SJSA1 (cell line): ENCODE results near the gene ETFA. TPM values are rescaled to one million over a fixed set of nuclear protein-coding genes. Genes with fewer than 3 reads are reported as not detected.
A peak's percentile ranks its signal among the peaks of the same experiment; 100 is the strongest.

Source experiments
- DNase-seq, 2 experiments: peaks; one replicate each; pipeline ENCODE4 v3.0.0-alpha.2; 2015 to 2020; ENCODE audit warnings: low spot score in 2 of 2, low read depth in 1 of 2
- H3K27ac ChIP-seq: fragments of 250-450 bp; sonication (Bioruptor Pico); 2 replicates; pipeline ENCODE4 v1.5.1; 2020; ENCODE audit warnings: mild to moderate bottlenecking, moderate library complexity
- H3K27me3 ChIP-seq: fragments of 250-450 bp; sonication (Bioruptor Pico); replicated peaks from 2 replicates; pipeline ENCODE4 v1.5.1; 2020; ENCODE audit warnings: mild to moderate bottlenecking, moderate library complexity
- H3K36me3 ChIP-seq: fragments of 250-450 bp; sonication (Bioruptor Pico); 2 replicates; pipeline ENCODE4 v1.5.1; 2020; ENCODE audit warnings: mild to moderate bottlenecking
- H3K4me1 ChIP-seq: fragments of 250-450 bp; sonication (Bioruptor Pico); replicated peaks from 2 replicates; pipeline ENCODE4 v1.6.1; 2021; ENCODE audit warnings: mild to moderate bottlenecking
- H3K4me3 ChIP-seq: fragments of 250-450 bp; sonication (Bioruptor Pico); 2 replicates; pipeline ENCODE4 v1.5.1; 2020; ENCODE audit warnings: mild to moderate bottlenecking
- H3K9me3 ChIP-seq: fragments of 250-450 bp; sonication (Bioruptor Pico); replicated peaks from 2 replicates; pipeline ENCODE4 v1.5.1; 2020; ENCODE audit warnings: mild to moderate bottlenecking
- total RNA-seq: library from RNA; depleted of rRNA; stranded (reverse); fragments of >200 nt; shearing (Covaris generic); gene quantifications from 2 replicates; pipeline ENCODE4 v1.2.3, GENCODE V29; 2014

ETFA gene
- total RNA-seq, 1 experiment from 2014 or later = 203 TPM

DNA sequence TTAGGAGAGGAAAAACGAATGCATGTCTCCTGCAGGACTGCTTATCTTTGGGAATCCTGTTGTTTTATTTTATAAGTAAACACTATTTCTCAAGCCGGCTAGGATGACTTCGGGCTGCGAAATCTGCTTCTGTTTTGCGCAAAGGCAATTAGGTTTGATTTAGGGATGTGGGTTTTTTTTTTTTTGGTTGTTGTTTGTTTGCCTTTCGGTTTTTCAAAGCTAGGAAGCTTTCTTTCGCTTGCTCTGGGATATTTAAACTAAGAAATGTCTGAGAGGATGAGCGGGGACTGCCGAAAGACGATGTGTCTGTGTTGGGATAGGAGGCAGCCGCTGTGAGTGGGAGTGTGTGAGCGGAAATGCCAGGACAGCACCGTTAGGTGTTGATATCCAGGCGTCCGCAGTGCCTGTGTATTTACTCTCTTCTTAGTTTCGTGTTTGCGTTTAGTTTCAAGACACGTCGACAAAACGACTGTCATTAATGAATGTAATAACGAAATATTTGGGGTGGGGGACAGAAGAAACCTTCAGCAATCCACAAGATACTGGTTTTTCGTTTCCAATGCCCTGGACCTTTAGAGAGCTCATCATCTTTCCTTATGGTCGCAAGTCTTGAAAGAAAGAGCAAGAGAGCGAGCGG is 25.9 kb upstream of the ETFA start:
- H3K4me3 ChIP-seq = peak overlapping the region; percentile 43
- H3K27ac ChIP-seq = no peak overlapping the region
- peaks cover 25% of the 10 kb centered on the region for H3K4me1 ChIP-seq
- DNase-seq = peak in 1 of 2 experiments; percentile 28
- H3K27me3 ChIP-seq = peaks cover 30% of the 10 kb centered on the region
- no peaks in the 10 kb centered on the region for H3K9me3 ChIP-seq
- no peaks in the 10 kb centered on the region; the same call in 1 of the 2 replicates for H3K36me3 ChIP-seq

DNA sequence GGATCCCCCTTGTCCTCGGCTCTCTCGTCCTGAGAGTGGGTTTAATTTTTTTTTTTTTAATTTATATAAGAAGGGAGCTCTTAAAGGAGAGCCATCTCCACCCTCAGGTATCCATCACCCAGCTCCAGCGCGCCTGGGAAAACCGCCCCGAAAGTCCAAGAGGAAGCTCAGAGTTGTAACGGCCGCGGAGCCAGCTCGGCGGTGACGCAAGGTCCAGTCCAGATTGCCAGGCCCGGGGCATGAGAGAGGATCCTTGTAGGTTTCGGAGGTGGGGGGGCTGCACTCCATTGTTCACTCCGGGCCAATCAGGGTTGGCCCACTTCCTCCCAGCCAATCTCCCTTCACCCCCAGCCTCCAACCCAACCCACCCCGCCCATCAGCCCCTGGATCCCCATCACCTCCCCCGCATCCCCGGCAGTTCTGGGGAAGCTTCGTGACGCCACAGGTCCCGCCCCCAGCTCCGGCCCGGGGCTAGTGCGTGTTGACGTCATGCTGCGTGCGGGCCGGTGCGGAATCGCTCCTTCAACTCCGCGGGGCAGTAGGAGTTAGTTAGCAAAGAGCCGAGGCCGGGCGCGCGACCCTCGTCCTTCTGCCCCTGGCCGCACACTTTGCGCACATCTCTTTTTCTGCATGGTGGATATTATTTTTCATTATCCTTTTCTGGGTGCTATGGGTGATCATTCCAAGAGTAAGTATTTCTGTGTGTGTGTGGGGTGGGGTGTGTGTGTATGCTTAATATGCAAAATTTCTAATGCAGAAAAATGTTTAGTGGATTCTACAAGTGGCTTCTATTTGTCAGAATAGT is 25.2 kb upstream of the ETFA start, which contains the start of gene ISL2:
ISL2 (plus strand) TSS at position 520 of the 805 bp plus-strand sequence; CDS start at position 631, 111 bp downstream.
- Histone ChIP-seq H3K27me3 (peaks cover 22% of the 10 kb centered on the region), H3K9me3 (no peaks in the 10 kb centered on the region), H3K27ac (peak within 1 kb of the TSS; percentile 86), H3K36me3 (no peaks in the 10 kb centered on the region), H3K4me1 (peaks cover 22% of the 10 kb centered on the region), H3K4me3 (peak within 1 kb of the TSS; percentile 43)
- DNase-seq = peak; percentile 77 to 91

DNA sequence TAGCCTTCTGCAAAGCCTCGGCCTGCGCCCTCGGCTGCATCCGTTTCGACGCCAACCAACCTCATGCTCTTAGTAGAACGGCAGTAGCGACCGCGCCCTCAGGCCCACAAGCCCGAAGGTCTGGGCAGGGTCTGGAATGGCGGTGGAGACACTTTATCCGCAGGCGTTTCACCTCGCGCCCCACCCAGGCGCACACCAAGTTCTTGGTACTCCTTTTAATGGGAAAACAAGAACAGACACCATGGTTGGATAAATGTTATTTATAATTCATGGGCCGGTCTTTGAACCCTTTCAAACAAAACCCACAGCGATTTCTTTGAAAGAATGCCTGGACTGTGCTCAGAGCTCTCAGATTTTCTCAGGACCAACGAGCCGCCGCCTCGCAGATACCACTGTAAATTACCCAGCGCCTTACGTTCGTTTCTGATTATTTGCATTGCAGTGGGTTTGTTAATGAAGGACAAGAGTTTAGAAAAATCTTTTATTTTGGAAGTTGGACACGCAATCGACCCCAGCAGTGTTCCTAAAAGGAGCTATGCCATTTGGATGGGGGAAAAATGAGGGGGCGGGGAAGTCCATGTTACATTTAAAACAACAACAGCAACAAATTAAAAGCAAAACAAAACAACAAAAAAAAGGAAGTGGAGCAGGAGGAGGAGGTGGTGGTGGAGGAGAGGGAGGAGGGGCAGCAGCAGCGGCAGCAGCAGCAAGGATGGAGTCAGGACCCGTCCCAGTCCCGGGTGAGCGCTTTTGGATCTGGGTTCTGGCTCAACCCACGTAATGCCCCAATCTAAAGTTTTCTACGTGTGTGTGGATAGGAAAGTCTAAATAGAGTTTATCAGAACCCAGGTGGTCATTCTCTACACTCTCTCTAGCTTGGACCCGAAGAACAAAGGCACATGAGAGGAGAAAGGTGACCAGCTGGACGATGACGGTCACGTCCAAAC is 24.3 kb upstream of the ETFA start:
- Histone ChIP-seq H3K4me1 (peaks cover 17% of the 10 kb centered on the region), H3K9me3 (no peaks in the 10 kb centered on the region), H3K27ac (peak overlapping the region; percentile 86), H3K4me3 (peak overlapping the region; percentile 43), H3K36me3 (no peaks in the 10 kb centered on the region), H3K27me3 (peaks cover 16% of the 10 kb centered on the region)
- peak in 1 of 2 experiments; percentile 41 for DNase-seq

DNA sequence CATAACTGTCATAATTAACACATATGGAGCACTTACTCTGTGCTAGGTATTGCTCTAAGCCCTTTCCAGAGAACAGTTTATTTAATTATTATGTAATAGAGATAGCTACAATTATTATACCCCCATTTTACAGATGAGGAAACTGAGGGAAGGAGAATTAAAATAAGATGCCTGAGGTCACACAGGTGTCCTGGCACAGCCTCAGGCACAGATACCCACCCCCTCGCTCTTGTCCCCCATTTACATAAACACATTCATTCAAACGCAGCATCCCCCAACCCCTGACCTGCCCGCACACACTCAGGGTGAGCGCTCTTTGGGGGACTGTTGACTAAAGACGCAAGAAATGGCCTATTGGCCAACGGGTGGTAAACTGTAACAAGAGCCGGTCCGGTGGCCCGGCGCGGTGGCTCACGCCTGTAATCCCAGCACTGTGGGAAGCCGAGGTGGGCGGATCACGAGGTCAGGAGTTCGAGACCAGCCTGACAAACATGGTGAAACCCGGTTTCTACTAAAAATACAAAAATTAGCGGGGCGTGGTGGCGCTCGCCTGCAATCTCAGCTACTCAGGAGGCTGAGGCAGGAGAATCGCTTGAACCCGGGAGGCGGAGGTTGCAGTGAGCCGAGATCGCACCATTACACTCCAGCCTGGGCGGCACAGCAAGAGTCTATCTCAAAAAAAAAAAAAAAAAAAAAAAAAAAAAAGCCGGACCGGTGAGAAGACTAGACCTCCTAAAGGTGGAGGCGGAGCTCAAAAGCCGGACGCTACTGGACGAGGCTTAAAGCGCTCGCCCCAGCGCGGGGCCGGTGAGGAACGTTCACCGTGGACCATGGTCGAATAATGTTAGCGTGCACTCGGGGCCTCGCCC is 23.4 kb upstream of the ETFA start:
- Histone ChIP-seq H3K27me3 (peaks cover 7% of the 10 kb centered on the region), H3K36me3 (no peaks in the 10 kb centered on the region), H3K9me3 (no peaks in the 10 kb centered on the region), H3K27ac (no peak overlapping the region), H3K4me3 (no peak overlapping the region), H3K4me1 (peaks cover 13% of the 10 kb centered on the region)
- peak in 1 of 2 experiments; percentile 33 for DNase-seq

DNA sequence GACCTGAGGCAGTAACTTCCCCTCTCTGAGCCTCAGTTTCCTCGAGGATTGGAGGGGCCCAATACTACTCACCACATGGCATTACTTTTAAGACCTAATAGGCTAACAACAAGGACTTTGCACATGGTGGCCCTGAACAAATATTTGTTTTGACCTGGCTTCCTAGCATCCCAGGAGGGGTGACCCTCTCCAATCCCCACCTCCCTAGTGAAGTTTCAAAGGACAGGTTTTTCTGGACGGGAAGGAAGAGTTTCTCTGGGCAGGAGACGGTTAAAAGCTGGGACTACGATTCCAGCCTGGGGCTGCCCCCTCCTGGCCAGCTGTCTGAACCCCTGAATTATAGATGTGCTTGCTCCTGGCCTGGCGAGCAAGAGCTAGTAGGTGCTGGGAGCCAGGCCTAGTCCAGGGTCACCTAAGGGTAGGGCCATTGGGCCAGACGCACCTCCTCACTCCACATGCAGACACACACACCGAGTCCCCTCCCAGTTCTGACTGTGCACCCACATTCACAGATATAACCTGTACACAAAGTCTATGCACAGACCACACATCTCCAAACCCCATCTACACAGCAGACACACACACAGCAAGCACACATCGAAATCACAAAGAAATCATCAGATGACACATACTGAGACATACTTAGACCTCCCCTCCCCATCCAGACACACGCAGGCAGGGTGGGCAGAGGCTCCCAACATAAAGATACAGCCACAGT is 22.6 kb upstream of the ETFA start:
- H3K4me1 ChIP-seq = peaks cover 13% of the 10 kb centered on the region
- no peak overlapping the region for H3K4me3 ChIP-seq
- no peaks in the 10 kb centered on the region for H3K36me3 ChIP-seq
- peak in 1 of 2 experiments; percentile 31 for DNase-seq
- no peaks in the 10 kb centered on the region for H3K9me3 ChIP-seq
- 0 out of 2 replicates have a peak, but pooled peaks cover 3% of the 10 kb centered on the region for H3K27me3 ChIP-seq
- H3K27ac ChIP-seq = no peak overlapping the region

DNA sequence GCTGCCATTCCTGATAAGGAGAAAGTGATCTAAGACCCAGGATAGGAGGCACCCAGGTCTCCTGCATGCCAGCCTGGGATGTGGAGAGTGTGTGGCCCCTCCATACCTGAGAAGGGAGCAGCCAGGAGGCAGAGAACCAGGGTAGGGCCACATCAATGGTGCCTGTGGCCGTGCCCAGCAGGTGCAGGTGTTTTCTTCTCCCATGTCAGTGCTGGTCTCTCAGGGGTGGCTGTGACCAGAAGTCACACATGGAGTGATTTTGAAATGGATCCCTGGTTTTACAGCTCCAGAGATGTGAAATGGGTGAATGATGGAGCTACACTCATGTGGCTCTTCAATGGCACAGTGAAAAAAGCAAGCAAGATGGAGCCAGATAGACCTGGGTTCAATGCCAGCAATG is 22.0 kb upstream of the ETFA start:
- no peaks in the 10 kb centered on the region for H3K27me3 ChIP-seq

DNA sequence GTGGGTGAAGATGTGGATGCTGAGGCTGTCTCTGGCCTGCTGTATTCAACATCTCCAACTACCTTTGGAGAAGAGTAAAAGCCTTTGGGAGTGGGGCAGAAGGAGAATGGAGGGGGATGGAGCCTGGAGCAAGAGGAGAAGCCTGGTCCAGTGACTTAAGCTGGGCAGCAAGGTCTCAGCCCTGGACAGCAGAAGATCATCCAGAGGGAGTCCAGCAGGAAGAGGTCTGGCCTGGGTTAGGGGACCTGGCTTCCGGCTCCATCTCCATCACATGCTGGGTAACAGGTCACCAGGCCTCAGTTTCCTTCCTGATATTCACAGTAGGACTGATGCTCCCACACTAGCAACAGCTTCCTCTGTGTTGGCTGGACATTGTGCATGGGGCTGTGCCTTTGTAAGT is 21.5 kb upstream of the ETFA start:
- DNase-seq = peak in 1 of 2 experiments; percentile 27
- Histone ChIP-seq H3K36me3 (no peaks in the 10 kb centered on the region), H3K4me3 (no peak overlapping the region), H3K4me1 (peaks cover 15% of the 10 kb centered on the region), H3K27ac (no peak overlapping the region), H3K9me3 (no peaks in the 10 kb centered on the region), H3K27me3 (no peaks in the 10 kb centered on the region)

More for the DNA sequence above, 22.0 kb upstream of the ETFA start:
- Histone ChIP-seq H3K27ac (no peak overlapping the region), H3K4me1 (peaks cover 13% of the 10 kb centered on the region), H3K9me3 (no peaks in the 10 kb centered on the region), H3K36me3 (no peaks in the 10 kb centered on the region), H3K4me3 (no peak overlapping the region)
- DNase-seq = no peak

DNA sequence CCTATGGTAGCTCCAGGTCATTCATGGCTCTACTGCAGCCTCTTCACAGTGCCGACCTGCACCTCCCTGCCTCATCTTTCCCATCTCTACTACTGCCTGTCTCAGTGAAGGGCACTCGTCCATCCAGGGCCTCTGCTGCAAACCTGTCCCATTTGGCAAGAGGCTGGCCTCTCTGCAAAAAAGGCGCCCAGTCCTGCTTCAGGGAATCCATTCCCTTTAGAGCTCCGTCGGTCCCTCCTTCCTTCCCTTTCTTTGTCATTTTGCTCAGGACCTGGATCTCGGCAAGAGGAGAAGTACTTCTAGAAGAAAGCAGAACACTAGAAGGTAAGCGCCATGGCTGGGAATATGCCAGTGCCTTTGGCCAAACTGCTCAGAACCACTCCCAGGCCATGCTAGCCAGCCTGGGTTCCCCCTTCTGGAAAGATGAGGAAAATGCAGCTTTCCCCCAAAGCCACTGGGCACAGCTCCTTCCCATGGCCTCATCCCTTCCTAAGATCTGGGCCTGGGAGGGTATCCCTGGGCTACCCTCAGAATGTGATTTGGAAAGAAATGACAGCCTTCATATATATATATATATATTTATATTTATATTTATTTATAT is 18.9 kb upstream of the ETFA start:
- Histone ChIP-seq H3K4me3 (no peak overlapping the region), H3K36me3 (no peaks in the 10 kb centered on the region), H3K9me3 (no peaks in the 10 kb centered on the region), H3K4me1 (peaks cover 13% of the 10 kb centered on the region), H3K27me3 (0 out of 2 replicates have a peak, but pooled peaks cover 3% of the 10 kb centered on the region), H3K27ac (no peak overlapping the region)
- peak; percentile 36 to 56 for DNase-seq

DNA sequence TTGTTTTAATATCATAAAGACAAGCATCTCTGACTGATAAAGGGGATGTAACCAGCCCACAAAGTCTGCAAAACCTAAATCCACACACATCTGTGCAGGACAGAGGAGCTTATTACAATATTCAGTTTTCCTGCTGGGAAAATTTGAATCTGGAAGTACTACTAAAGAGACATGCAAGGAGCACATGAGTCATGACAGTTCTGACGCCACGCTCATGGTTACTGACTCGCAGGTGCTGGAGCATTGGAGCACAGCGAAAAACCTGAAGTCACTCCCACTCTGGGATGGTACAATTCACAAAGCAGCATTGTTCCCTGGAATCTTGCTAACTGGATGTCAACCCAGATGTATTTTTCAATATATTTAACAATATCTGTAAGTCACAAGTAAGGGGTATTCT is 17.7 kb upstream of the ETFA start:
- no peaks in the 10 kb centered on the region for H3K36me3 ChIP-seq
- H3K27ac ChIP-seq = no peak overlapping the region
- H3K27me3 ChIP-seq = 0 out of 2 replicates have a peak, but pooled peaks cover 3% of the 10 kb centered on the region
- H3K9me3 ChIP-seq = no peaks in the 10 kb centered on the region
- H3K4me3 ChIP-seq = no peak overlapping the region
- DNase-seq = peak in 1 of 2 experiments; percentile 31
- H3K4me1 ChIP-seq = peaks cover 13% of the 10 kb centered on the region

DNA sequence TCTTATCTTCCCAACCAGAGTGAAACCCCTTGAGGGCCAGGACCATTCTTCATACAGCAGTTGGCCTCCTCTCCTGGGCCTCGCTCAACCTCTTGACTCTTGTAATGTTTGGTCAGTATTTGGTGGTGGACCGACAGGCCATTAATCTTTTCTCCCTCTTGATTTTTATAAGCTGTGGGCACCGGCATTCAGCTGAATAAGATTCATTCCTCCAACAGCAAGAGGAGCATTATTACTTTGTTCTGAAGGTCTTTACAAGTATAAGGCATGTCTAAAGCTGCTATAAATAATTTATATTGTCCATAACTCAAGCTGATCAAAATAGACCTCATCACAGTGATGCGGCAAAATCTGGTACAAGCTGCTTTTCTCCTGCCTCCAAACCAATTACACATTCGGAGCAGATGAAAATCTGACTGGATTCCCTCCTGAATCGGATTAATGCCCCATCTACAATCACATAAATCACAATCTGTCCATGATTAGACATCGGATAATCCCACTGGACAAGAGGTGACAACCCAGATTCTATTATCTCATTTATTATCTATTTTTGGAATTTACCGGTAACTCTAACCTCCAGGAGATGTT is 16.9 kb upstream of the ETFA start:
- no peaks in the 10 kb centered on the region for H3K9me3 ChIP-seq
- H3K27ac ChIP-seq = no peak overlapping the region
- peak in 1 of 2 experiments; percentile 16 for DNase-seq
- H3K27me3 ChIP-seq = 0 out of 2 replicates have a peak, but pooled peaks cover 3% of the 10 kb centered on the region
- no peak overlapping the region for H3K4me3 ChIP-seq
- no peaks in the 10 kb centered on the region for H3K36me3 ChIP-seq
- H3K4me1 ChIP-seq = peaks cover 13% of the 10 kb centered on the region

DNA sequence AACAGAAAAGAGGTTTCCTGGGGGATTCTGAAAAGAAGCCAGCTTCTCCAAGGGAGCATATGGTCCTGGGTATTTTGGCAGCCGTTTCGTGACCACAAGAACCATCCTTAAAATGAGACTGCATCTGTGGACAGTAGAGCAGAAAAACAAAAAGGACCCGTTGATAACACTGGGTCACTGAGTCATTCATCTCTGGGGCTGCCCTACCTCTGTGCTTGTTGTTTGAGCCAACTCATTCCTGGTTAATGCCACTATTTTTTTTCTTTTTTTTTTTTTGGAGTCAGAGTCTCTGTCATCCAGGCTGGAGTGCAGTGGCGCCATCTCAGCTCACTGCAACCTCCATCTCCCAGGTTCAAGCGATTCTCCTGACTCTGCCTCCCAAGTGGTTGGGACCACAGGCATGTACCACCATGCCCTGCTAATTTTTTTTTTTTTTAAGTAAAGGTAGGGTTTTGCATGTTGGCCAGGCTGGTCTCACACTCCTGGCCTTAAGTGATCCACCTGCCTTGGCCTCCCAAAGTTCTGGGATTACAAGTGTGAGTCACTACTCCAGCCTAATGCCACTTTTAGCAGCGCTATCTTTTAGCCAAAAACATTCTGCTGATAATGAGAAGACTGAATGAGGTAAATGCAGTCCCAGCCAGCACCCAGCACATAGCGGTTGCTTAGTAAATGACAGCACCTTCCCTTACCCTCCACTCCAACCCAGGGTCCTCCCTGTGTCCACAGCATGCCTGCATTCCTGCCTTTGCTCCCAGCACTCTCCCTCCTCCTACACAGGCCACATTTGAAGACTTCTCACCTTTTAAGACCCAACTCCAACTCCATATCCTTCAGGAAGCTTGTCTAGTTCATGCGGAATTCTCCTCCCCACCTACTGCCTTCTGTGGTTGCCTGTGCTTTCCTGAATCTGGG is 16.2 kb upstream of the ETFA start:
- Histone ChIP-seq H3K4me3 (no peak overlapping the region), H3K36me3 (no peaks in the 10 kb centered on the region), H3K27me3 (0 out of 2 replicates have a peak, but pooled peaks cover 3% of the 10 kb centered on the region), H3K9me3 (no peaks in the 10 kb centered on the region), H3K27ac (no peak overlapping the region), H3K4me1 (peaks cover 13% of the 10 kb centered on the region)
- DNase-seq = peak; percentile 44 to 55
